C4-2B (cell line): ENCODE results near the gene IDH3B.

ENCODE experiments used
- CTCF ChIP-seq: fragments of 450-650 bp; conservative IDR thresholded peaks from 2 replicates; pipeline ENCODE4 v1.5.1; 2017; ENCODE audit warnings: mild to moderate bottlenecking
- ZFX ChIP-seq: fragments of 450-650 bp; IDR thresholded peaks from 2 replicates; pipeline ENCODE4 v1.6.1; 2017

GRCh38 chr20:2656471-2657117 lies 7.4 kb downstream of the IDH3B start:
- no peak for TF ChIP-seq CTCF
- no peak for TF ChIP-seq ZFX
